Astrocyte (in vitro differentiated cells and primary cell): ENCODE measurements around the gene GOLGA6L25.
"Not testable (repeated sequence)": the region's sequence is repeated elsewhere in the genome, so short reads cannot be mapped to it uniquely, and the experiment has no call there.

Source experiments
- CTCF ChIP-seq: IDR thresholded peaks from 2 replicates; pipeline ENCODE4 v1.5.1; 2011; ENCODE audit warnings: low read depth, mild to moderate bottlenecking, inconsistent platforms, low read length, moderate library complexity; ENCODE audit not compliant: insufficient read depth
- EZH2 ChIP-seq: IDR thresholded peaks from 2 replicates; pipeline ENCODE4 v1.6.1; 2012; ENCODE audit warnings: mild to moderate bottlenecking, low read length, inconsistent platforms; ENCODE audit not compliant: insufficient read depth

- TF ChIP-seq CTCF, EZH2: not testable (repeated sequence)
Observed at GRCh38 chr15:28593424-28594129, 40.2 kb downstream of the GOLGA6L25 start.
